Pons (tissue), 1 donor: ENCODE measurements around the gene ABCC6.

Source experiments
- DNase-seq: peaks from one replicate; pipeline ENCODE4 v3.0.0-alpha.2; 2016; ENCODE audit warnings: low spot score

ABCC6 gene

GRCh38 chr16:16141784-16142396 lies 81.4 kb downstream of the ABCC6 start:
- DNase-seq = no peak

- DNase-seq = no peak
Measured at GRCh38 chr16:16141141-16141540, 82.2 kb downstream of the ABCC6 start.

GRCh38 chr16:16140537-16140936 lies 82.8 kb downstream of the ABCC6 start:
- no peak for DNase-seq

- no peak for DNase-seq
Measured at GRCh38 chr16:16139806-16140205, 83.5 kb downstream of the ABCC6 start.

- no peak for DNase-seq
Measured at GRCh38 chr16:16139061-16139460, 84.2 kb downstream of the ABCC6 start.

- DNase-seq = no peak
Measured at GRCh38 chr16:16138034-16138635, 85.2 kb downstream of the ABCC6 start.

- no peak for DNase-seq
Measured at GRCh38 chr16:16137110-16137509, 86.2 kb downstream of the ABCC6 start.

GRCh38 chr16:16136588-16136987 lies 86.7 kb downstream of the ABCC6 start:
- DNase-seq = no peak

- DNase-seq = no peak
Measured at GRCh38 chr16:16133943-16134604, 89.2 kb downstream of the ABCC6 start.

GRCh38 chr16:16131659-16132058 lies 91.6 kb downstream of the ABCC6 start:
- DNase-seq = no peak

- DNase-seq = no peak
Measured at GRCh38 chr16:16131204-16131603, 92.1 kb downstream of the ABCC6 start.

- DNase-seq = peak; percentile 59
Measured at GRCh38 chr16:16127469-16128116, 95.7 kb downstream of the ABCC6 start.

GRCh38 chr16:16126896-16127295 lies 96.4 kb downstream of the ABCC6 start:
- DNase-seq = no peak

GRCh38 chr16:16124974-16125373 lies 98.3 kb downstream of the ABCC6 start:
- DNase-seq = no peak

- no peak for DNase-seq
Measured at GRCh38 chr16:16124438-16124837, 98.9 kb downstream of the ABCC6 start.

- no peak for DNase-seq
Measured at GRCh38 chr16:16122264-16122663, 101.0 kb downstream of the ABCC6 start.

- DNase-seq = no peak
Measured at GRCh38 chr16:16121185-16121727, 102.0 kb downstream of the ABCC6 start.

- DNase-seq = peak; percentile 78
Measured at GRCh38 chr16:16120382-16121184, 102.7 kb downstream of the ABCC6 start.

GRCh38 chr16:16120044-16120381 lies 103.3 kb downstream of the ABCC6 start:
- no peak for DNase-seq

- DNase-seq = no peak
Measured at GRCh38 chr16:16118337-16118736, 105.0 kb downstream of the ABCC6 start.

- DNase-seq = no peak
Measured at GRCh38 chr16:16116841-16117240, 106.5 kb downstream of the ABCC6 start.

- no peak for DNase-seq
Measured at GRCh38 chr16:16113076-16113475, 110.2 kb downstream of the ABCC6 start.
